Thoracic aorta (tissue), 2 donors: Measurements from ENCODE around the gene ZNF566. TPM values are rescaled to one million over a fixed set of nuclear protein-coding genes. Genes with fewer than 3 reads are reported as not detected.

Experiments
- ATAC-seq: fragments of 150-250 bp; one replicate; pipeline ENCODE4 v1.8.0; 2017; ENCODE audit warnings: low read depth; ENCODE audit not compliant: insufficient number of reproducible peaks, low FRiP score
- DNase-seq: peaks from one replicate; pipeline ENCODE4 v3.0.0-alpha.2; 2020; ENCODE audit warnings: low spot score
- H3K27ac ChIP-seq, 2 donors: fragments of 200-600 bp; sonication (generic); 1 replicate in 1 of 2; 2 replicates in 1 of 2; pipeline ENCODE4 v1.5.1; 2016; ENCODE audit warnings: mild to moderate bottlenecking in 2 of 2, moderate library complexity in 2 of 2
- H3K27me3 ChIP-seq: fragments of 200-600 bp; sonication (generic); replicated peaks from 2 replicates; pipeline ENCODE4 v1.6.0; 2016; ENCODE audit warnings: mild to moderate bottlenecking; ENCODE audit not compliant: insufficient read depth
- H3K36me3 ChIP-seq: fragments of 200-600 bp; sonication (generic); one replicate; pipeline ENCODE4 v1.5.1; 2016
- H3K4me1 ChIP-seq, 2 donors: fragments of 200-600 bp; sonication (generic); 1 replicate in 1 of 2; 2 replicates in 1 of 2; pipeline versions ENCODE4 v1.5.1 to v1.6.0; 2016; ENCODE audit warnings: low read depth in 2 of 2, mild to moderate bottlenecking in 1 of 2; ENCODE audit not compliant: control insufficient read depth in 1 of 2
- H3K4me3 ChIP-seq: fragments of 200-600 bp; sonication (generic); 2 replicates; pipeline ENCODE4 v1.5.1; 2016; ENCODE audit warnings: mild to moderate bottlenecking
- H3K9me3 ChIP-seq: fragments of 200-600 bp; sonication (generic); 2 replicates; pipeline ENCODE4 v1.5.1; 2016
- total RNA-seq, 2 donors: library from RNA; depleted of rRNA; stranded (reverse); fragments of >200 nt; gene quantifications; one replicate each; pipeline versions ENCODE4 v1.1.0 to v1.2.3, GENCODE V29; 2016
- TF ChIP-seq, protein P1 (sequence below): fragments of 200-600 bp; sonication (generic); IDR thresholded peaks from one replicate; pipeline ENCODE4 v1.5.1; 2019; ENCODE audit warnings: antibody characterized with exemption

The ZNF566 gene
- 10 to 100 TPM; 14.8 to 25.3 TPM for total RNA-seq

DNA sequence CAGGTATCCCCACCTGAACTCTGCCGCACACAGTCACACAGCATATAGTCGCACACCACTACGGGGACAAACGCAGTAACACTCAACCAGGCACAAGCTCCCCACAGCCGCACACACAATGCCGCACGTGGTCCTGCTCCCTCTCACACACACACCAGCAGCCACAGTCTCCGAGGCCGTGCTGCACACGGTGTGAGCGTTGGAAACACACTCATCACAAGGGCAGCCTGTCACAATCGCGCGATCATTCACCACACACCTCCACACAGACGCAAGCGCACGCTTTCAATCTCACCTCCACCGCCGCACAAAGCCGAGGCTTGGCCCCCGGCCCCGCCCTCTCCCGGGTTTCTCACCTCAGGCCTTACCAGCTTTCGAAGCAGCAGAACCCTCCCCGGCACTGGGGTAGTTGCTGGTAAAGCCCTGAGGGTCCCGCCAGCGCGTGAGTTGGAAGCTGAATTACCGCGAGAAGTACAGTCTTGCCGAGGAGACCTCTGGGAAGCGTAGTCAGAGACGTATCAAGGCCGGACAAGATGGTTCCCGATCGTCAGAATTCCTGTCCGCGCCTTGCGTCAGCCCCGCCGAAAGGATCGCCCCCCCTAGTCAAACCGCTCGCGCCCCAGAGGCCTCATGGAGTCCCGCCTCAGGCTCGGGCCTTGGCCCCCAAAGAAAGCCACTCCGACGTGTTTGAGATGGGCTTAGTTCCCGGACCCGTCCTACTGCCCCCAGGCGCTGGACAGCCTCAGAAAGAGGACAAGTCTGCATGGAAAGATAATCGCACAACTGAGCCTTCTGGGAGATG lies at the start of gene ZNF566:
Gene ZNF566, minus strand, starts transcription at position 444 of the 802 bp plus-strand sequence. CDS start 13,004 bp downstream, outside the sequence.
- peak within 1 kb of the TSS; percentile 93 for H3K4me3 ChIP-seq
- peak within 1 kb of the TSS; percentile 89 to 93 for H3K27ac ChIP-seq
- peaks cover 6 to 12% of the 10 kb centered on the region in 2 donors for H3K4me1 ChIP-seq
- DNase-seq (peak; percentile 81), ATAC-seq (peak; percentile 98)
- TF ChIP-seq, protein P1, sequence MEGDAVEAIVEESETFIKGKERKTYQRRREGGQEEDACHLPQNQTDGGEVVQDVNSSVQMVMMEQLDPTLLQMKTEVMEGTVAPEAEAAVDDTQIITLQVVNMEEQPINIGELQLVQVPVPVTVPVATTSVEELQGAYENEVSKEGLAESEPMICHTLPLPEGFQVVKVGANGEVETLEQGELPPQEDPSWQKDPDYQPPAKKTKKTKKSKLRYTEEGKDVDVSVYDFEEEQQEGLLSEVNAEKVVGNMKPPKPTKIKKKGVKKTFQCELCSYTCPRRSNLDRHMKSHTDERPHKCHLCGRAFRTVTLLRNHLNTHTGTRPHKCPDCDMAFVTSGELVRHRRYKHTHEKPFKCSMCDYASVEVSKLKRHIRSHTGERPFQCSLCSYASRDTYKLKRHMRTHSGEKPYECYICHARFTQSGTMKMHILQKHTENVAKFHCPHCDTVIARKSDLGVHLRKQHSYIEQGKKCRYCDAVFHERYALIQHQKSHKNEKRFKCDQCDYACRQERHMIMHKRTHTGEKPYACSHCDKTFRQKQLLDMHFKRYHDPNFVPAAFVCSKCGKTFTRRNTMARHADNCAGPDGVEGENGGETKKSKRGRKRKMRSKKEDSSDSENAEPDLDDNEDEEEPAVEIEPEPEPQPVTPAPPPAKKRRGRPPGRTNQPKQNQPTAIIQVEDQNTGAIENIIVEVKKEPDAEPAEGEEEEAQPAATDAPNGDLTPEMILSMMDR = no peak
- H3K9me3 ChIP-seq = no peaks in the 10 kb centered on the region
- no peaks in the 10 kb centered on the region for H3K36me3 ChIP-seq
- H3K27me3 ChIP-seq = no peaks in the 10 kb centered on the region

DNA sequence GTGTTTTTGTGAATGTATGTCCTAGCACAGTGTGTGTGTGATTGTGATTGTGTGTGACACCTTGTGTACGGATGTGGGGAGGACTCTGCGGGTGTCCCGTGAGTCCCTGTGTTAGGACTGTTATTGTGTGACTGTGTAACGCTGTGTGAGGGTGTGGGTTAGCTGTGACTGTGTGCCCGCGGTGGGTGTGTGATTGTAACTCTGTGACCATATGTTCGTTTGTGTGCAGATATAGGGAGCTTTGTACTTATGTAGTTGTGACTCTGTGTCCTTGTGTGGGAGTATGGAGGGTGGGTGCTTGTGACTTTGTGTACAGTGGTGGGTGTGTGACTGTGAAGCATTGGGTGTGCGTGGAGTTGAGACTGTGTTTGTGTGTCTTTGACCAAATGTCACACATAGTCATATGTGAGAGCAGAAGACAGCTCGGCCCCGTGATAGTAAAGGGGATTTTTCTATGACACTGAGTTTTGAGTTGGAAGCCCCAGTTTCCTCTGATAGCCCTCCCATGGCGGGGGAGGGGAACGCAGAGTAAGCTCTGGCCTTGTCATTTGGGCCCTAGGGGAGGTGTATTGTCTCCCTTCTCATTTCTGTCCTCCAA lies 39.7 kb upstream of the ZNF566 start:
- Histone ChIP-seq H3K36me3 (peaks cover 8% of the 10 kb centered on the region), H3K4me1 (peaks cover 11 to 16% of the 10 kb centered on the region in 2 donors), H3K27me3 (no peaks in the 10 kb centered on the region), H3K4me3 (peak overlapping the region; percentile 83), H3K9me3 (peaks cover 34% of the 10 kb centered on the region), H3K27ac (peak overlapping the region; percentile 79 to 83)
- no peak for DNase-seq
- TF ChIP-seq, protein P1 = no peak
- ATAC-seq = peak; percentile 26

DNA sequence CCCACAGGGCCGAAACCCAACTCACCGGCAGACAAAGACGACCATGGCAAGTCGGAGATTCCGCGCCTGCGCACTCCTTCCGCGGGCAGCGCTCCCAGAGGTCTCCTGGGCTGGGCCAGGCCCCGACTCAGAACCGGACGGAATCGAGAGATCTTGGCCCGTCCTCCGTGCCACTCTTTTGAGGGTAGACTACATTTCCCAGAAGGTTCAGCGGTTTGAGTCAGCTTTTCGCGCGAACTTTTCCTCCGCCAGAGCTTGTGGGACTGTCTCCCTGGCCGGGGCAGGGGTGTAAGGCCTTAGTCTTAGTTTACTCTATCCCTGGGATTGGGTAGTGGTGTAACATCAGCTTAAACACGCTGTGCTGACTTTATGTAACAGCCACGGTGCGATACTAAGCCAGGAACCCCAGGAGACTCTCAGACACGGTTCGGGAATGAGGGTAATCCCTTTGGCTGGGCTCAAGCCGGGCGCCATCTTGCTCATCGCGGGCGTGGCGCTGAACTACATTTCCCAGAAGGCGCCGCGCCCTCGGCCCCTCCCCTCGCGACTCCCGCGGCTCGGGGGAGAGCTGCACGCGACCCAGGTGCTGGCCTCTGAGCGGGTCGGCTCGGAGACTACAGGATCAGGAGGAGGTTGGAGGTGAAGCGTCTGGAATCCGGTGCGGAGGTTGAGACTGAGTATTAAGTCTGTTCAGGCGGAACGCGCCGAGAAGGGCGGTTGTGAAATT lies 39.0 kb upstream of the ZNF566 start, which contains the start of gene ZNF260:
Gene ZNF260, minus strand, starts transcription at position 78 of the 727 bp plus-strand sequence. CDS start 13,033 bp downstream, outside the sequence.
- peaks cover 12% of the 10 kb centered on the region for H3K36me3 ChIP-seq
- H3K27ac ChIP-seq = peak within 1 kb of the TSS; percentile 79 to 83
- H3K4me3 ChIP-seq = peak within 1 kb of the TSS; percentile 83
- peak; percentile 88 for DNase-seq
- peaks cover 11 to 16% of the 10 kb centered on the region in 2 donors for H3K4me1 ChIP-seq
- peaks cover 34% of the 10 kb centered on the region for H3K9me3 ChIP-seq
- peak; percentile 99 for ATAC-seq
- H3K27me3 ChIP-seq = no peaks in the 10 kb centered on the region
- TF ChIP-seq, protein P1 = no peak

DNA sequence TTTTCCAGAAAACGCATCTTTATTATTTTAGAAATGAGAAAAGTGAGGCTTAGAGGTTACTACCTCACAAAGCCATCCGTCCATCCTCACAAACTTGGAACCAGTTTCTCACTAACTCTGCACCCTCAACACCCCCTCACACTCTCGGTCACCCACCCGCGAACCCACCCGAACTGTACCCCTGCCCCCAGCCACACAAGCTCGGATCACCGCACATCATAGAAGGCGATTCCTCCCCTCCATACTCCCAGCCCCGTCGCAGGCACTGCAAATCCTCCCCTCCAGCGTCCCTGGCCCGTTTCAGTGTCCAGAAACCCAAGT lies 38.5 kb upstream of the ZNF566 start:
- TF ChIP-seq, protein P1 = no peak
- no peak for ATAC-seq

DNA sequence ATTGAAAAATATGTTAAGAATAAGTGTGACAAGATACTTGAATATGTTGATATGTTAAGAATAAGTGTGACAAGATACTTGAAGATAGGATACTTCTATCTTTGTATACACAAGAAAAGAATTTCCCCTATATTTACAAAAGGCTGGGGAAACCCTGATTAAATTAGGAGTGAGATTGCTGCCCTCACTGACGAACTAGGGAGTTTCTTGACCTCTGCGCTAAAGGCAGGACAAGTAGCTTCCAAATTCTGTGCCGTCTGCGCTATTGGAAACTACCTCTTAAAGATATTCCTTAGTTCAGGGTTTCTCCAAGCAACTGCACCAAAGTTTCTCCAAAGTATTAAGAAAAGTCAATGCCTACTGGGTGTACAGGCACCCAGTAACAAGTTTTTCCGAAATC lies 38.0 kb upstream of the ZNF566 start:
- peaks cover 11 to 16% of the 10 kb centered on the region in 2 donors for H3K4me1 ChIP-seq
- peaks cover 20% of the 10 kb centered on the region for H3K36me3 ChIP-seq
- no peak for ATAC-seq
- no peaks in the 10 kb centered on the region for H3K27me3 ChIP-seq
- no peak overlapping the region for H3K27ac ChIP-seq
- H3K9me3 ChIP-seq = peaks cover 37% of the 10 kb centered on the region
- peak overlapping the region; percentile 83 for H3K4me3 ChIP-seq
- DNase-seq = no peak
- TF ChIP-seq, protein P1 = no peak

More for the DNA sequence above, 38.5 kb upstream of the ZNF566 start:
- DNase-seq = no peak
- Histone ChIP-seq H3K27me3 (no peaks in the 10 kb centered on the region), H3K4me1 (peaks cover 11 to 16% of the 10 kb centered on the region in 2 donors), H3K27ac (peak overlapping the region; percentile 79 to 83), H3K4me3 (peak overlapping the region; percentile 83), H3K36me3 (peaks cover 16% of the 10 kb centered on the region), H3K9me3 (peaks cover 35% of the 10 kb centered on the region)
